Keratinocyte (primary cell): Measurements from ENCODE around the gene HOXA7.

Experiments used
- EZH2 ChIP-seq: IDR thresholded peaks from one replicate; pipeline ENCODE4 v1.6.1; 2012; ENCODE audit warnings: inconsistent platforms, mild to moderate bottlenecking, low read length, moderate library complexity
- TF ChIP-seq, protein P1 (sequence below), 3 experiments: IDR thresholded peaks in 1 of 3; conservative IDR thresholded peaks in 1 of 3; optimal IDR thresholded peaks in 1 of 3; 2 replicates in 2 of 3; 3 replicates in 1 of 3; pipeline versions ENCODE3 to v1.5.1; 2011; ENCODE audit warnings: low read length in 3 of 3, mild to moderate bottlenecking in 3 of 3, moderate library complexity in 2 of 3, control low read depth in 1 of 3, inconsistent platforms in 1 of 3; ENCODE audit not compliant: insufficient read depth in 2 of 3; ENCODE audit errors: extremely low read depth in 1 of 3

DNA sequence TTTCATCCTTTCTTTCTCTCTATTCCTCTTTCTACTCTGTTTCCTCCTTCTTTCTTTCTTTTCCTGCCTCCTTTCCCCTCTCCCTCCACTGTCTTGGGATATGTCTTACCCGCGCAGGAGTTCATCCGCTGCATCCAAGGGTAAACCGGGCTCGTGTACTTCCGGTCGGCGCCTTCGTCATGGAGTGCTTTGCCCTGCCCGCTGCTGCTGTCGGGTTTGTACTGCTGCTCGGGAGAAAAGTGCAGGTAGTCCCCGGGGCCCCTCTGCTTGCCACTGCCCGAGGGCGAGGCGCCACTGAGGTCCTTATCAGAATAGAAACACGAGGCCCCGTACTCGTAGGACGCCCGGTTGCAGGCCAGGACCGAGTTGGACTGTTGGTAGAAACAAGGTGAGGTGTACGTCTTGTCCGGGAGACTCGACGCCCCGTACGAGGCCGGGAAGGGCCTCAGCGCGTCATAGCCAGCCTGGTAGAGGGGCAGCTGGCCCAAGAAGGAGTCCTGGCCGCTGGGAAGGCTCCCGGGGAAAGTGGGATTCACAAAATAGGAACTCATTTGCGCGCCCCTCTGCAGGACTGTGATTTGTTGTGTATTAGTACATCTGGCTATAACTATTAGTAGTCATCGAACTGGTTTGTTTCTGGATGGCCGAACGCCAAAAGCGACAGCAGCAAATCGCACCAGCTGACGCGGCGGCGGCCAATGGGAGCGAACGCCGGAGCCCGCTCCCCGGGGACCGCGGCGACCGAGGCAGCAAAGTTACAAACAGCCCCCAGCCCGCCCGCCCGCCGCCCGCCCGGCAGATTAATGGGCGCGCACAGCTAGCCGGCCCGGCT lies 9.1 kb downstream of the HOXA7 start, which contains the start of gene HOXA6:
- TF ChIP-seq, protein P1, sequence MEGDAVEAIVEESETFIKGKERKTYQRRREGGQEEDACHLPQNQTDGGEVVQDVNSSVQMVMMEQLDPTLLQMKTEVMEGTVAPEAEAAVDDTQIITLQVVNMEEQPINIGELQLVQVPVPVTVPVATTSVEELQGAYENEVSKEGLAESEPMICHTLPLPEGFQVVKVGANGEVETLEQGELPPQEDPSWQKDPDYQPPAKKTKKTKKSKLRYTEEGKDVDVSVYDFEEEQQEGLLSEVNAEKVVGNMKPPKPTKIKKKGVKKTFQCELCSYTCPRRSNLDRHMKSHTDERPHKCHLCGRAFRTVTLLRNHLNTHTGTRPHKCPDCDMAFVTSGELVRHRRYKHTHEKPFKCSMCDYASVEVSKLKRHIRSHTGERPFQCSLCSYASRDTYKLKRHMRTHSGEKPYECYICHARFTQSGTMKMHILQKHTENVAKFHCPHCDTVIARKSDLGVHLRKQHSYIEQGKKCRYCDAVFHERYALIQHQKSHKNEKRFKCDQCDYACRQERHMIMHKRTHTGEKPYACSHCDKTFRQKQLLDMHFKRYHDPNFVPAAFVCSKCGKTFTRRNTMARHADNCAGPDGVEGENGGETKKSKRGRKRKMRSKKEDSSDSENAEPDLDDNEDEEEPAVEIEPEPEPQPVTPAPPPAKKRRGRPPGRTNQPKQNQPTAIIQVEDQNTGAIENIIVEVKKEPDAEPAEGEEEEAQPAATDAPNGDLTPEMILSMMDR (optimal IDR thresholded peaks at IDR 0.05 in 1 of 3, IDR thresholded peaks at IDR 0.05 in 1 of 3, conservative IDR thresholded peaks at IDR 0.05 in 1 of 3; ENCODE audit: extremely low read depth in 1 of 3, insufficient read depth in 2 of 3, low read length in 3 of 3), result no peak
- TF ChIP-seq EZH2, result no peak
